HL-60/S4 treated with retinoic acid at 250 ng/mL for 4 days and 3 days (cell line): ENCODE data around the gene GABBR2.

Experiments used
- in situ Hi-C: fragments of 300-500 bp; cut with MboI; formaldehyde crosslinking; loops from 2 replicates; pipeline ENCODE4 v1.7.0; 2022; ENCODE audit warnings: low sequenced_read_pairs

The GABBR2 gene

DNA sequence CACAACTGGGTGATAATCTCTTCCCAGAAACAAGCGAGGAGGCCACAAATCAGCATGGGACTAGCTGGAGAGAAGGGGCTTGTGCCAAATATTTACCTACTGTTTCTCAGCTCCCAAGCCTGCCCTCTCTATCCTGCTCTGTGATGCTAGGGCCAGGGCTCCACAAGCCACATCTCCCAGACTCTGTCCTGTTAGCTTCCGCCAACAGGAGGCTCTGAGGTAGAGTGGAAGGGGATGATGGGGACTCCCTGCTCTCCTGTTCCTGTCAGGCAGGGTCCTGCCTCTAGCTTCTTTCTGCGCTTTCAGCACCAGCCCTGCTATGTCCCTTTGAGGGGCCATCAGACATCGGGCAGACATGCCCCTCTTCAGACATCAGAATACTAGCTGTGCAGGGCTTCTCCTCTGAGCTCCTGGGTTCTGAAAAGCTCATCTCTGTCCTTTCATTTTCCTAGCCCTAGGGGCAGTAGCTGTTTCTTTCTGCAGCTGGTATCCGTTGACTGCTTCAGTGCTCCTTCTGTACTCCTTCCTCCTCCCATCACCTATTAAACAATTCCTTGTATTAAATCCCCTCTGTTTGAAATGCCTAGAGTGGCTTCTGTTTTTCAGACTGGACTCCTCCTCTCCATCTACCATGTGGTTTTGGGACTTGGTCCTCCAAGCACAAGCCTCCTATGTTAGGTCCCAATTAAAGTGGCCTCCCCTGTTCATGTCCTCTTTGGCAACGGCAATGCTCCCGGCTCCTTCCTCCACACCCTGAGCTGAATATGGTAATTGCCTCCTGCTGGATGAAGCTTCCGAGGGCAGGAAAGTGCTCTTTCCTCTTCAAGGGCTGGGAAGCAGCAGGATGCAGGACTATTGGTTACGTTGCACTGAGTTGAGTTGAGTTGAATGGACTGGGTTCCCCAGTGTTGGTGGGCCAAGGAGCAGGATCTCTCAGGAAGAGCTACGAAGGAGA lies 292.2 kb downstream of the GABBR2 start:
- in situ Hi-C loops, result no loop called here

DNA sequence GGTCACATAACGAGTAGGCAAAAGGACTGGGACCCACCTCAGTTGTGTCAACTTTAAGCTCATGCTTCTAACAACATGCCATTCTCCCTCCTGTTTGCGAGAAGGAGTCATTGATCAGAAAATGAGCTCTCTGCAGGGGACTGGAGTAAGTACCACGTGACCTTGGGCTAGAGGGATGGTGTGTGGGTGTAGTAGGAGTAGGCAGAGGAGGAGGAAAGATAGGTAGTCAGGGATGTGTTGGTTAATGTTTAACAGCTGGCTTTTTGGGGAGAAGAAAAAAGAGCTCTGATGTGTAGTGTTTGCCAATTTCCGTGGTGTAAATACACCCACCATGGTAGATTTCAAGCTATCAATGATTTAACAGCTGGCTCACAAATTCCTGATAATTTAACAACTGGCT lies 293.0 kb downstream of the GABBR2 start:
- in situ Hi-C loops, result no loop called here

DNA sequence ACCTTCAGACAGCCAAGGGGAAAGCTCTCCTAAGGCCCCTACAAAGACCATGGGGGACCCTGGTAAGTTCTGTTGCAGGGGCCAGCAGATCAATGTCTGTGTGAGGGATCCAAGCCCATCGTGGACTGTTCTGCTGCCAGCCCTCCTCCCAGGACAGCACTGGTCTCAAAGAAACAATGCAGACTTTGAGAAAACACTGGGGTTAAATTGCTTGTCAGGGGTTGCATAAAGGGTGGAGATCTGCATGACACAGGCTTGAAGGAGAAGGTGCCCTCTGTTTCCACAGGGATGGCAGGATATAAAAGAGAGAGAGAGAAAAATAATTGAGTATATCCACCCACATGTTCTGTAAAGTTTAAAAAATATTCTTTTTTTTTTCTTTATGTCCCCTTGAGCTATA lies 295.7 kb downstream of the GABBR2 start:
- in situ Hi-C loops, result no loop called here

DNA sequence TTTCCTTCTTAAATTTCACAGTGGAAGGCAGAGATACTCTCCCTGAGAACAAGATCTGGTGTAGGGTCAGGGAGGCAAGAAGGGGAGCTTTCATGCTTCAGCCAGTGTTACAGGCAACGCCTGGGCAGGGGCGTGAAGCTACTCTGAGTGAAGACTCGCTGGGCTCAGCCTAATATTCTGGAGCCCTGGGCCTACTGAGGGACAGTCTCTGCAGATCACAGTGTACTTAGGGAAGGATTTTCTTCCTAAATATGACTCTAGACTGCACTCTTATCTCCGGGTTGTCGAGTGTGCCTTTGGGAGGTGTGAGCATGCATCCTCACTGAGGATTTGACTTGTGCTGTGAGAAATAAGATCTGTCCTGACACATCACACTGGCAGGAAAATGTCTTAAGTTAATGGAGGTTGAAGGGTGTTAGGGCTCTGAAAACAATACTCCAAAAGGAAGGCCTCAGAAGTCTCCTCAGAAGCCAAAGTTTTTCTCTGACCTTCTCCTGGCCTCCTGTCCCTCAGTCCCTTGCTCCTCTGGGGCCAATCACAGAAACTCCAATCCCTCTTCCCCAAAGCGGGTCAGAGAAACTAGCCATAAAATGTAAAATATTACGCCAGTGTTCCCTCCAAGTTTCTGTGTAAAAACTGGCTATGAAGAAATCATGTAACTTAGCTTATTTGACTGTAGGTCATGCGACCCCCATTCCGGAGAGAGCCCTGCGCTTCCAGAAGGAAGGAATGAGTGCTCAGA lies 296.5 kb downstream of the GABBR2 start:
- in situ Hi-C loops, result no loop called here

DNA sequence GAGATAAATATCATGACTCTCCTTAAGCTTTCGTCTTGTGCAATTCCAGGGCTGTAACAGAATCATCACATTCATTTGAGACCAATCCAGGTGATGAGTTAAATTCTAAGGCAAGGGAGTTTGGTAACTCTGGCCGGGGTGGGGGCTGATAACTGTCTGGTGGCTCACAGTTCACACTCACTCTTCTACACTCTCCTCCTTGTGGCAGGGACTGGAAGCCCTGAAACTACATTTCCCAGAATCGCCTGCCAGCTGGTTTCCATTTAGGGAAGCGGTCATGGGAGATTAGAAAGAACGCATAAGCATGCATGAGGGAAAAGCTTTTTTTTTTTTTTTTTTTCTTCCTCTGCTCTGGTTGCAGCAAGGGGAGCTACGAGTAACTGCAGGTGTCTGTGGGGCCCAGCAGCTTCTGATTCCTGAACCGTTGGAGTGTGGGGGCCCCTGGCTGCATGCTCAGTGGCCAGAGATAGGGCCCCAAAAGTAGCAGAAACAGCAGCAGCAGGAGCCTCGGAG lies 298.5 kb downstream of the GABBR2 start:
- in situ Hi-C loops, result no loop called here

DNA sequence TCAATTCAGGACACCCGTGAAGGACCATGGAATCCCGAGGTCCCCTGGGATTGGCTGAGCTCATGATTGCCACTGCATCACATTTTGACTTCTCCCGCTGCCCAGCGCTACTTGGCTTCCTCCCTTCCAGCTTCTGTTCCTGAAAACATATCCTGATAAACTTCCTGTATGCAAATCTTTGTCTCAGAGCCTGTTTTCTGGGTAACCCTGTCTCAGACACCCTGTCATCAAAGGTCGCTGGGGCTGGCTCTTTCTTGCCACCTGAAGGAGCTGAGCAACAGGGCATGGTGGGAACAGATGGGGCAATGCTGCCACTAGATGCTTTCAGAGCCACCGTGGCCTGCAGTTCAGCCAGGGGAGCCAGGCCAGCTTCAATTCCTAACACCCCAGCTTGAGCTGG lies 299.0 kb downstream of the GABBR2 start:
- in situ Hi-C loops, result no loop called here

DNA sequence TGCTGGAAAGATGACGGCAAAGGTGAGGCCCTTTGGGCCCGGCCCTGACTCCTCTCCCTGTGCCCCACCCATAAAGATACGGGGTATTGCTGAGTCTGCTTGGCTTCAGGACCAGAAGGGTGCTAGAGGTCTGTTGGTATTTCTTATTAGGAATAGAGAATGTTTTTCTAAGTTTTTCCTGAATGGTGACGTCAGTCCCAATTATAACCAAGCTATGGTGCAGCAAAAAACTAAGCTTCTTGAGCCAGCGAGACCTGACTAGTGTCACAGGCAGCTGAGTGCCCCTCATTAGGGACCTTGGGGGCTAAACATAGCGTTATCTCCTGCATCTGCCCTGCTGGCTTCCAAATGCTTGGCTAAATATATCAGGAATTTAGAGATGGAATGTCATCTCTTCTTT lies 302.3 kb downstream of the GABBR2 start:
- in situ Hi-C loops, result no loop called here

DNA sequence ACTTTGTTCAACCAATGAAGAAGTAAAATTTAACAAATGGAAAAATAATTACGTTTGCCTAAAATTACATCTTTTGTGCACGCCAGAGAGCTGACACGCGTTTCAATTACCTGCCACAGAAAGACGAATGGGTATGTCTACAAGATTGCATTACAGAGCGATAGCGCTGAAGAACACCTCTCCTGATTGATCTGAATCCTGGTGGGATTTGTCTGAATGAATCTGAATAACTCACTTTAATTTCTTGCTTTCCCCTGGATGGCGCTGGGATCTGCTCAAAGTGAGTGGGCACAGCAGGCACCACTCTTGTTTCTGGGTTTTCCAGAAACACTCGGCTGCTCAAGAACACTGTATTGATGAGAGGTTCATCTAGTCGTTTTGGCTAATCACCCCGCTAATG lies 304.5 kb downstream of the GABBR2 start:
- in situ Hi-C loops, result no loop called here

DNA sequence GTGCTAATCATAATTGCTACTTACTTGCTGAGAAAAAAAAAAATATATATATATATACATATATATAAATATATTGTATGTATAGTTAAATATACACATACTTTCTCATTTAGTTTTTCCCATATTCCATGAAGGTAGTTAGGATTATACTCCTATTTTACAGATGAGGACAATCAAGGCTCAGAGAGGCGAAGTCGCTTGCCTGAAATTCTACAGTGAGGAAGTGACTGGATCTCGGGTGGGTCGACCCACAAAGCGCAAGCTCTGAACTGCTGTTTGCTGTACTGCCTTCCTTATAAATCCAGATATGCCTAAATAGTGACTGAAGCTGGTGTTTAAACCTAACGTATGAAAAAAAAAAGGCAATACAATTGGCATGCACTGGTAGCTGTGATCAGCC lies 305.0 kb downstream of the GABBR2 start:
- in situ Hi-C loops, result no loop called here

DNA sequence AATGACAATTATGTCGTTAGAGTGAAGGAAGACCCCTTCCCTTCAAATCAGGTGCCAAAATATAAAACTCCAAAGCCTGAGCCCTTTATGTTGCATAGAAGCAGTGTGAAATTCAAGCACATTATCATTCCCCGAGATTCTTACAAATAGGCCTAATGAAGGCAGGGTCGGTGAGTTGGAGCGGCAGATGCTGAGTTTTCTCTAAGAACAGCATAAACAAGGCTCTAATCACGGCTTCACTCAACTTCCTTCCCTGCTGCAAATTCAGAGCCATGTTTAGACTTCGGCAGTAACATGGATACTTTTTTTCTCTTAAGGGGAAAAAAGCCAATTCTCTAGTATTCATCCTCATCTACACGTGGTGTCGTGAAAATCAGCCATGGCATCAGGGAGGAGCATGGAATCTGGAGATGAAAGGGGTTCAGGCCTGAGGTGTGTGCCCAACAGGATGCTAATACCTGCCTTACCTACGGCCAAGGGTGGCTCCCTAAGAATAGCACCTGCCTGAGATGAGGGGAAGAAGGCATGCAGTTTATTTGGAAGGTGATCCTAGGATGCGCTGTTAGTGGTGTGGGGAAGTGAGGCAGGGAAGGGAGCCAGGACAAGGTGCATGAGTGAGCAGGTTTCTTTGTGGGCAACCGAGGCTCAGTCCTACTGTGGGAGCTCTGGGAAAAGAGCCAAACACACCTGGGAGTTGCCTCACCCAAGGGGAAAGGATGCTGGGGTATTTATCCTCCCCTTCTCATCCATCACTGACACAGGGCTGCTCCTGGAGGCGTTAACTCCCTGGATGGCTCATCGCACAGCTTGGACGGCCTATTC lies 306.5 kb downstream of the GABBR2 start:
- in situ Hi-C loops, result no loop called here

DNA sequence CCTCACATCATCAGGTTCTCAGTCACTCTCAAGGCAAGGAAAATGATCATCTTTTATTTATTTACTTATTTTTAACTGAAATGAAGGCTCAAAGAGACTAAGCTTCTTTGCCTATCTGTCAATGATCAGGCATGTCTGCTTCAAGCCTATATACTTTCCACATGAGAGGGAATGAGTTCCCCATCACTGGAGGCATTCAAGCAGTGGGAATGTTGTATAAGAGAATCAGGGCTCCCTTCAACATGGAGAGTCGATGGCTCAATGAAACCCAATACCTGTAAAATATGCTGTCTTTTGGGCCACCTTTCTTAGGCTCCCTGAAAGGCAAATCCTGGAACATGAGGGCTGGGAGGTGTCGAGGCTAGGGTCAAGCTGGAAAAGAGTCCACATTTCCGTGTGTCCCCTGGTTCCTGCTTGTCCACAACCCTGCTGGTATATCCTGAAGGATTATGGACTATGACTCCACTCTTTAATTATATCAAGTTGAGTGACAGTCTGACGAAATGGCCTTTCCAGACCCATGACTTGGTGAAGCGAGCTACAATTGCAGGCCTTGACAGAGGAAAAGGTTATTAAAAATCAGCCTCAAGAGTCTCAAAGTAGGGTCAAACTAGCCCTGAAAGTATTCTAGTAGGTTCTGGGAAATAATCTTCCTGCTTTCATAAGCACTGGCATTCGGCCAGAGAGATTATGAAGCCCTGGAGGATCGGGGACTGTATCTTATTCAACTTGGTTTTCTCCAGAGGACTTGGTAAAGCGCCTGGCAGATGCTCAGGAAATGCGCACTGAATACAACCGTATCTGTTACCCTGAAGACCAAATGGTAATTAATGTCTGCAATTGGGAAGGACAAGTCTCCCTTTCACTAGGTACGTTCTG lies 307.4 kb downstream of the GABBR2 start:
- in situ Hi-C loops, result no loop called here

DNA sequence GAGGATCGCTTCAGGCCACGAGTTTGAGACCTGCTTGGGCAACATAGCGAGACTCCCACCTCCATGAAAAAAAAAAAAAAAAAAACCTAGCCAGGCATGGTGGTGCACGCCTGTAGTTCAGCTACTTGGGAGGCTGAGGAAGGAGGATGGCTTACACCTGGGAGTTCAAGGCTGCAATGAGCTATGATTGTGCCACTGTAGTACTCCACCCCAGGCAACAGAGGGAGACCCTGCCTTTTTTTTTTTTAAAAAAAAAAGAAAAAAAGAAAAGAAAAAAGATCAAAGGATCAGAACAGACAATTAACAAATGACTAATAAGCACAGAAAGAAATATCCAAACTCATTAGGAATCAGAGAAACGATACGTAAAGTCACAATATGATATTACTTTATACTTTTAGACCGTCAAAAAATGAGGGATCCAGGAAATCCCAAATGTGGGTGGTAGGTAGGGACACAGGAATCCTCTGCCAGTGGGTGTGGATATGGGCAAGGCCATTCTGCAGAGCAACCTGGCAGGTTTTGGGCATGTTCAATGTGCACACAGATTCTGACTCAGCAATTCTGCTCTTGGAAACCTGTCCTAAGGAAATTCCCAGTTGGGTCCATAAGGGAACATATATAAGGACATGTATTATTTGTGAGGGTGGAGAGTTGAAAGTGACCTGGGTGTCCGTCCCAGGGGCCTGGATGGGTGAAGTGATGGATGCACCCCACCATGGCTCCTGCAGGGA lies 308.6 kb downstream of the GABBR2 start:
- in situ Hi-C loops, result no loop called here

DNA sequence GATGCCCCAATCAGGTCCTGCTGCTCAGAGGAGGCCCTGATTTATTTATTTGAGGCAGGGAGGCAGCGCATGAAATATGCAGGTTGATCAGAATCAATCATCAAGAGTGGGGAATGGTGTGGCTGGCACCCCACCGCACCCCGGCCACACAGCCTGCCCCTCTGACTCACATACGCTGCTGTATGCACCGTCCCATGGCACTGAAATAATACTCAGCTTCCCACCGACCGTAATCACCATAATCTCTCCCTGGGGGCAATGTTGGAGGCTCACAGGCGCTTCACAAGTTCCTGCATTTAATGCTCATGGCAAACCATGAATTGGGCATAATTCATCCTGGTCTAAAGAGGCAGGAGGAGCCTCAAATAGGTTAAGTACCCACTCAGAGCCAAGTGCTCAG lies 312.1 kb downstream of the GABBR2 start:
- in situ Hi-C loops, result no loop called here

DNA sequence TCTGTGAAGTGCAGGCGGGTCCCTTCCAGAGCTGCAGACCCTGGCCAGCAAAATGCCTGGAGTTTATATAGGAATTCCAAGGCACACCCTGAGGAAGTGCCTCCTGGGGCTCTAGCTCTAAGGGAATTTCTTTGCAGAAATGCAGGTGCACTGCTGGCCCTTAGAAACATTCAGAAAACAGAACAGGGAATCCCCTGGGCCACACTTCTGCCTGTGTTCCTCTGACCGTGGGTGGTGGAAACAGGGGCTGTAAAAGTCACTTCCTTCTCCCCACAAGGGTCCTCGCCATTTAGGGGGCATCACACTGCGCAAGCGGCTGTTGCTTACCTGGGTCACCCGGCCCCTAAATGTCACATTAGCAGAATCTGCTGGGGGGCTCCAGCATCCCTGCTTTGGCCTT lies 312.5 kb downstream of the GABBR2 start:
- in situ Hi-C loops, result no loop called here

DNA sequence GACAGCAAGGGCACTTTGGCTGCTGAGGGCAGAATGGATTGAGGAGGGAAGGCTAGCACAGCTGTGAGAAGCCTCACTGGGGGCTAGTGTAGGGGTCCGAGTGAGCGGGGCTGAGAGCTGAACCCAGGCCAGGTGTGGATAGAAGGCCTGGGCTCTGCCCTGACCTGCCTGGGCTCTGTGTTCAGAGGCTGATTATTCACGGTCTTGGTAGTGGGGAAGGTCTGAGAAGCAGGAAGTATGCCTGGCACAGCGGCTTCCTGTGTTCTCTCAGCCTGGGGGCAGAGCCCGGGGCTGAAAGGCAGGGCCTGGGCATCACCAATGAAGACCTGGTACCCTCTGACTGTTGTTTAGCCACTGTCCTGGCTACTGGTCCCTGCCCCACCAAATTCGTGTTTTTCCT lies 316.9 kb downstream of the GABBR2 start:
- in situ Hi-C loops, result no loop called here

DNA sequence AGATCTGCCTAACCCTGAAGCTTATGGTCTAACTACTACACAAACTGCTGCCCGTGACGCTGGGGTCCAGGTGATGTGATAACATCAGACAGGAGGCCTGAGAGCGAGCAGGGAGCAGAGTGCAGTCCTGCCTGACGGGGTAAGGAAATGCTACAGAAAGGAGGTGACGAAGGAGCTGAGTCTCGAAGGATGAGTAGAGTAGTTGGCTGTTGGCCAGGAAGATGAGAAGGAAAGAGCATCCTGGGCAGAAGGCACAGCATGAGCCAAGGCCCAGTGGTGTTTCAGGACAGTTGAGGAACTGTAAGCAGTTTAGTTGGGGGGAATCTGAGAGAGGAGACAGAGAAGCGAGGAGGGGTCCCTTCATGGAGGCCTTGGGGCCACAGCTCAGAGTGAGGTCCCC lies 317.3 kb downstream of the GABBR2 start:
- in situ Hi-C loops, result no loop called here

DNA sequence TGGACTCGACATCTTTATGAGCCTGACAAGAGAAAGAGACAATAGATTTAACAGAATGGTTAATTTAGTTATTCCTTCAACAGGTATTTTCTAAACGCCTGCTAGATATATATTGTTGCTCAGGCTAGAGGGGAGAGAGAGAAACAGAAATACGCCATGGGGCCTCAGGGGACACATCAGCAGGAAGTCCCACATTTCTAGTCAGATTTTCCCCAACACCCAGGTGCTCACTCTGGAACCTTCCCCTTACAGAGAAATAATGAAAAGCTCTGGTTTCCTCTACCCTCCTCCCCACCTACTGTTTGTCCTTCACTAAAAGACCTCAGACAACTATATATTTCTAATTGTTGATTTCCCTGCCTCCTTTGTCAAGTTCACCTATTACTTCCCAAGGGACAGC lies 323.0 kb downstream of the GABBR2 start:
- in situ Hi-C loops, result no loop called here

DNA sequence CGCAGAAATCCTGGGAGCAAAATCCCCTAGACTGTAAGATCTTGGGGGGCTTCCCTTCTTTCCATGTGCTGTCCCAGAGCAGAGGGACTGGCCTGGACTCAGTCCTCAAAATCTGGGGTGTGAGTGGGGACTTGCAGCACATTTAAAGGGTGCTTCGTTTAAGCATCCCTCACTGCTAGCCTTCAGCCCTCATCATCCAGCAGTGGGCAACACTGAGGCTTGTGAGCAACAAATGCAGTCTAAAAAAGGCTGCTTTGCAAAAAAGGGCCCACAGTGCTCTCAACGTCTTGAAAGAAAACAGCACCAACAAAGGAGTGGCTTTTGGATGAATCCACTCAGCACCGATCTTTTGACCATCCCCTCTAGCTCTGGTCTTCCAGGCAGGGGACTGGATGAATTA lies 325.0 kb downstream of the GABBR2 start:
- in situ Hi-C loops, result no loop called here

DNA sequence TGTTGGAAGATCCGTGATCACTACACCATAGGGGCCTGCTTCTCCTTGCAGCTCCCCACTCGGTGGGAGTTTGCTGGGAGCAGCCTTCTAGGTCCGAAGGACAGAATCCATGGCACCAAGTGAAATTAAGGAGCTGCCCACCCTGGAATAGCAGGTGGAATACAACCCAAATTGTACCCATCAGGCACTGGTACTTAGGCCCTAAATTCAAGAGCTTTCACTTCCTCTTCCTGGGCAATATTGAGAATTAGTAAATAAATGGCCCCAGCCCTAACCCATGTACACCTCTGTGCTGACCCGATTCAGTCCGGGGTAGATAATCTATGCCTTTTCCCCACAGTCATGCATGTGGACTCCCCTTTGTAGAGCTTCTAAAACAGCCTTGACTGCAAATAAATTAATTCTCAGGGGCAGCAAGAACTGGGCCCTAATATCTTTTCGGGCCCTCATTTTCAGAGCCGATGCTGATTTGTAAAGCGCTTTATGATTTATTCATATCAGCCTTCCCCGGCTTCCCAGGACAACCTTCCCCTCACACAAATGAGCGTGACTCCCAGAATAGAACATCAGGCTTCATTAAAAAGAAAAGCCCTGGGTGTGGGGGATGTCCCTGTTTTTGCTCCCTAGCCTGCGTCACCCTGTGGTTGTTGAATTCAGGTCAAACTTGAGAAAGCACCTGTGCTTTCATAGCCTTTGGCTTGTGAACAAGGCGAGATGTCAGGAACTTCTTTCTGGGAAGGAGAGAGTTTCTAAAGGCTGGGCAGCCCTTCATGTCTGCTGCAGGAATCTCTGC lies 327.2 kb downstream of the GABBR2 start:
- in situ Hi-C loops, result no loop called here
